Nucleus accumbens (tissue), 56 donors: ENCODE measurements around the gene IKZF2.

ENCODE experiments used
- DNase-seq, 56 donors: peaks; one replicate each; lab custom pipeline; 2025; lab: John Stamatoyannopoulos, UW

The IKZF2 gene

DNA sequence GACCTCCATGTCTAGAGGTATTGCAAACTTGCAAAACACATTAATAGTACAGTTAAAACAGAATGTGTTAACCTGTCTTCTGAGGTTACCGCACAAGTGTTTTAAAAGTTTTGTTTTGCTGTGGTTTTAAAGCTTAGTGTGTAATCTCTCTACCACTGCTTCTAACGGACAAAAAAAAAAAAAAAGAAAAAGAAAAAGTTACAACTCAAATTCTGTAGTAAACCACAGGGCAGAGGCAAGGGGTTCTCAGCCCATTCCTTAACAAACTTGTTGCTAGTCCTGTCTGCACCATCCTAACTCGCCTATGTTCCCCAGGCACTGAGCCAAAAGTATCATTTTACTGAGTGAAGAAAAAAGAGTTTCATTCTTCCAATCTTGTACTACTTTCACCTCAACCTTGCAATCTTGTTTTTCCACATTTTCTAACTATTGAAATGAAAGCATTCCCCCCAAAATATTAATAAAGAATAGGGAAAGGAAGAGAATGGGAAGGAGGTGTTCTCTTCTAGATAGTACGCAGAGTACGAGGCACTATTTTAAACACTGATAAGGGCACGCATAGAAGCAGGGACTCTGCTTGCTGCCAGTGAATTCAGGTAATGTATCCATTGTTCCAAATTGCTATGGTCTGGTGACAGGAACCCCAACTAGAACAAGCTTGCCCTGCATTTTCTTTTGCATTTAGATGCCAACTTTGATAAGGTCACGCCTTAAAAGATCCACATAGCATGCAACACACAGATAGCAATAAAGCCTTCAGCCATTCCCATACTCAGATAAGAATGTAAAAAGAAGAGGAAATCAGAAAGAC lies 47.1 kb downstream of the IKZF2 start:
- no peak for DNase-seq

DNA sequence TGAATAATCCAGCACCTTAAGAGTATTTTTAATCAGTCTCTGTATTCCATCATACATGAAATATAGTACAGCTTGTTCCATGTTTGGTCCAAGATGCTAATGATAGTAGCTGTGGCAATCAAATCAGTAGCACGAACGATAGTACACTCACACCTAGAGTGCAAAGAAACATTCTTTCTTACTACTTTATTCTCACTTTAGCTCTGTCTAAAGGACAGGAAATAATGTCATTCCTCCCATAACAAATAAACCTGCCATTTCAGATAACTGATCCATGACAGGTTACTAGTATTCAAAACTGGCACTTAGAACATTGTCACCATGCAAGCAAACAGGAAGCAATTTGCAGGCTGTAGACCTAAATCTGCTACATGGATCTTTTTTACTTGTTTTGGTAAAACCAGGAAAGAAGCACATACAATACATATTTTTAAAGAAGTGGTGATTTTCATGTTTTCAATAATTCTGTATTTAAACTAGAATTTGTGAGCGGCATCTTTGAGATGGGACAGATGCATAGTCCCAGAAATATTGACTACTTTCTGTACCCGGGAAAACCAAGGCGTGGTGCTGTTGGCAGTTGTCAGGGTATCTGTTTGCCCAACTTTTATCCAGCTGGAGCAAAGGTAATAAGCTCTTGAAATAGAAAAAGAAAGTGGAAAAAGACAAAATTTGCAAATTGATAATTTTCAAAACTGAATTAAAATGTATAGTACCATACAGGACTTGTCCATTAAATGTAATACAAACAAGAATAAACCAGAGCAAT lies 49.5 kb downstream of the IKZF2 start:
- no peak for DNase-seq

DNA sequence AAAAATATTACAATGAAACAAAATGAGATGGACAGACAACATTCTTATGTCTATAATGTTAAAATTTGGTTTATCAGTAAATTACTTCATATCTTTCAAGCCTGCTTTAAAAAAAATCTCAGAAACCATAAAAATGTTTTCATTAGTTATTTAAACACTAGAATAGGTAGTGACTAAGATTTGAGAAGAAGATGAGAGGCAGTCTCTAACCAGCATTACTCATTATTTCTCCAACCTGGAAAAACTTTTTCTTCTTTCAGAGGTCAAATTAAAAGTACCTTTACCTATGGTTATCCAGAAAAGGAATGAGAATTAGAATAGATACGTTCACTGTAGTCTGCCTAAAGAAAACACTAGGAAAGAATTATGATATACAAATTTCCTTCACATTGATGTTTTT lies 50.3 kb downstream of the IKZF2 start:
- DNase-seq = no peak

DNA sequence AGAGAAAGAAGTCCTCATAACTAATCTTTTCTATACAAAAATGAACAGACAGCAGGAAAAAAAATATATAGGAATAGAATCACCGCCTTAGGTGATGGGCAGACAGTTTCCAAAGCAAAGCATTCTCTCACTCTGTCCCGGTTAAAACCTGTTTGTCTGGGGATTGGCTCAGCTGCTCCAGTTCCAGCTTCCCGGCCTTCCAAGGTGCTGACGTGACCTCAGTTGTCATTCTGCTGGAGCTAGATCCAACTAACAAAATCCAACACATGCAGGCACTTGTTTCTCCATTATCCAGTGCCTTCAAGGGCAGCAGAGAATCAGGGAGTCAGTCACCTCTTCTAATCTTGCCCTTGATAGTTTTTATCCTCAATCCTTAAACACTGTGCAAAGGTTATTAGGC lies 52.8 kb downstream of the IKZF2 start:
- DNase-seq = no peak

DNA sequence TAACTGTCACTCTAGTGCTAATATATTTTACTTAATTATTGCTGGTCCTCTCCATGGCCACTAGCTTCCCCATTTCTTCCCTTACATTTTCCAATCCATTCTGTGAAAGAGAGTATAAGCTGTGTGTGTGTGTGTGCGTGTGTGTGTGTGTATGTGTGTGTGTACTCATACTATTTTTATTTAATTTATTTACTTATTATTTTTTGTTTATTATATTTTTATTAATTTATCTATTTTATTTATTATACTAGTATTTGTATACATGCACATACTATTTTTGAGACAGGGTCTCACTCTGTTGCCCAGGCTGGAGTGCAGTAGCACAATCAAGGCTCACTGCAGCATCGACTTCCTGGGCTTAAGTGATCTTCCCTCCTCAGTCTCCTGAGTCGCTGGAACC lies 59.6 kb downstream of the IKZF2 start:
- DNase-seq = no peak

DNA sequence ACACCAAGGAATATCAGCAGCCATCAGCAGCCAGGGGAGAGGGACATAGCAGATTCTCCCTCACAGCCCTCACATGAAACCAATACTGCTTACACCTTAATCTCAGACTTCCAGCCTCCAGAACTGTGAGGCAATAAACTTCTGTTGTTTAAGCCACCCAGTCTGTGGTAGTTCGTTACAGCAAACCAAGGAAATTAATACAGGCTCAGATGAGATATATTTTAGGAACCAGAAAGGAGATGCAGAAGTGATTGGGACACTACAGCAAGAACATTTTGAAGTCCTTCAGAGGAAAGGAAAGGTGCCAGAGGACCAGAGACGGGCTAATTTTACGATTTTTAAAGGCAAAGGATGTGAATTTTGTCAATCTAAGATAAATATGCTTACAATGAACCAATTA lies 60.6 kb downstream of the IKZF2 start:
- no peak for DNase-seq

DNA sequence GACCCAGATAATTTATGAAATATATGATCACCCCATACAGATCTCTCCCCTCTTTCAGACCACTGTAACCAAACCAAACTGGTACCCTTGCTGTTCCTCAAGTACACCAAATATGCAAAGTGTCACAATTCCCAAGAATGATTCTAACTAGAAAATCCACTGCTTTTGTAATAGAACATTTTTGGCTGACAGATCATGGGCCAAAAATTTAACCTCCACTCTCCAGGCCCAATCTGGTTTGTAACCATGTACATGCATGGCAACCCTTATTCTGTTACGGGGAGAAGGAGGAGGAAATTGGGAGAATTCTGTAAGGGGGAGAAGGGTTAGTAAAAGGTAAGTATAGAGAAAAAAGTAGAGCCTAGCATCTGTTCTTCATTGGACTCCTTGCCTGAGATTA lies 62.0 kb downstream of the IKZF2 start:
- no peak for DNase-seq

DNA sequence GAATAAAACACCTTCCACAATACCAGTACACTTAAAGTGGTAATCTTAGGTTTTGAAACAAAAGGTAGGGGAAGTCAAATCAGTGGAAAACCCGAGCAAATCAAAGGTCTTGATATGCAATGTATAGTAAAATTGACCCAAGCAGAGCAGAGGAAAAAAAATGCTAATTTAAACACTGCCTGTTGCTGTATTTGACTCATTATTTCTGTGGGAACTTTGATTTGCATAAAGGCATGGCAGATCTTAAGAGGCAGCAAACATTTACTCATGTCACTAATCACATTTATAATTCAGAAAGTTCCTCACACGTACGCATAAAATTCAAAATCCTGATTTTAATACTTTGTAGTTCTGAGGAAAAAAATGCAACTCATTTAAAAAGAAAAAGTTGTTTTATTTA lies 64.4 kb downstream of the IKZF2 start:
- DNase-seq = no peak

DNA sequence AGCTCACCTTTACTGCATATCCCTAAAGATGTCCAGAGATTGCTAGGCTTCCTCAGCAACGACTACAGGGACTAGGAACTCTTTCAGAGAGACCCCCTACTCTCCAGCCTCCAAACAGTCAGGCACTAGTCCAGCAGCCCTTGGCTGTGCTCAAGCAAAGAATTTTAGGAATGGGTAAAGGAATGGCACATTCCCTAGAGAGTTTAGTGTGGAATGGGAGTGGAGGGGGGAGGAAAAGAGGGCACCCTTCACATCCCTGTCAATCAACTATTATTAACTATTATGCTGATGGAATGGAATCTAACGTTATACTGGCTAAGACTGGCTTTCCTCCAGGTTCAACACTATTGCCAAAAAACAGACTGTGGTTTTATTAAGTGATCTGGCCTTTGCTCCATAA lies 64.8 kb downstream of the IKZF2 start:
- DNase-seq = no peak

DNA sequence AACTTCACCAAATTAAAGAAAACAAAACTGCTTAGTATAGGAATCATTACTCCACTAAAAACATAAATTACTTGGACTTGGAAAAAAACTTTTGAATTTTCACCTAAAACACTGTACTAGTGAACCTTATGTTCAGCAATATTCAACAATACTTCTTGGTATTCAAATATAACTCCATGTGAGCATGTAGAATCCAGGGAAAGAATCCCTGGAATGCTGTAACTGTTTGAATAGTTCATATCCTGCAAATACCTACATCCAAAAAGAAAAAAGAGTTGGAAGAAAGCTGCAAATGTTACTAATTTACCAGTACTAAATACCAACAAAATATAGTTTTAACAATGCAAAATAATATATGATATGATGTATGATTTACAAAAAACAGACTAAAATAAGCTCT lies 65.4 kb downstream of the IKZF2 start:
- DNase-seq = no peak

DNA sequence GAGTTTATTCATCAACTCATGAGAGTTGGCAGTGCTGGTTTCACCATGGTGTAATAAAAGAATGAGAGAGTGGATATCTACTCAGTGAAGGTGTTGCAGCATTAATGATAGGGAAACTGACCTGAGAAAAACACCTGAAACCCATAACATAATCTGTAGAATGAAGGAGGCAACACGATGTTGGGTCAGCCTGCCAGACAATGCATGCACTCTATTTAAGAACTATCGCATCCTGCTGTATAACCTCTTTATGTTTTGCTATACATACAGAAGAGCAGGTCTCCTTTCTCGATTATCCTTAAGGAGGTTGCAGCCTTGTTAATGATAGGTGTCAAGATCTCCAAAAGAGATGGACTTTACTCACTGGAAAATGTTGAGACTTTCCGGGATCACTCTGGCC lies 65.9 kb downstream of the IKZF2 start:
- DNase-seq = no peak

DNA sequence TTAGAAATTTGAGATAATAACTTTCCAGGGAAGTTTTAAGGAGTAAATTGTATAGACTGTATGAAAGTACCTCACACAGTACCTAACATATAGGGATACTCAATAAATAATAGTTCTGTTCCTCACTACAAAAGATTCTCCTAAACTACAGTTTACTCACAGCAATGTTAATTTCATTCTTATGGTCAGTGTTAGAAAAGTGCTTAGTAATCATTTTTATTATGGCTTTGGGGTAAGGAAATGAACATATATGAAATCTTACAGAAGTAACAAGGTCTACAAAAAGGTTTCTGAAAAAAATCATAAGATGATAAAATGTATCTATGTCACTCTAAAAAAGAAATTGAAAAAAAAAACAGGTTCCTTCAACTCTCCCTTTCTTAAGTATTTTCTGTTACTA lies 67.2 kb downstream of the IKZF2 start:
- no peak for DNase-seq

DNA sequence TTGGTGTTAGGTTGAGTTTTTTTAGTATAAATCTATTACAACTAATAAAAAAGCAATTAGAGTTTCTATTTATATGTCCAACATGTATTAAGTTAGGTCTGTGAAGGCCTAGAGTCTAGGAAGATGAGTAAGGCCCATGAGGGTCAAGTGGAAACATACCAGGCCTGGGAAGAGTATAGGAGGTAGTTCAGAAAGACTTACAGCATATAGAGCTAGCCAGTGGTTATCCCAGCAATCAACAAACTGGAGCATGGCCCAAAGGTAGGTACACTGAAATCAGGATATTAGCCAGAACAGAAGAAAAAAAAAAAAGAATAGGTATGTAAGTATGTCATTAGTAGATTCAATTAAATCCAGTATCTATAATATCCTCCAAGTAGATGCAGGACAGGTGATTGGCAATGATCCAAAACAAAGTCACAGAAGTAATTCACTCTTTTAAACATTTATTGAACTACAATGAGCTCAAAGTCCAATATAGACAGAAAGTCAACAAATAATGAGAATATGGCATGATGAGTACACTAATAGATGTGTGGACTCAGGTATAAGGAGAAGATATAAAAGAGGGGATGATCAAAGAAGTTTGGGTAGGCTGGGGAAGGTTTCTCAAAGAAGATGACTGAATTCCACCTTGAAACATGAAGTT lies 70.3 kb downstream of the IKZF2 start:
- DNase-seq = no peak

DNA sequence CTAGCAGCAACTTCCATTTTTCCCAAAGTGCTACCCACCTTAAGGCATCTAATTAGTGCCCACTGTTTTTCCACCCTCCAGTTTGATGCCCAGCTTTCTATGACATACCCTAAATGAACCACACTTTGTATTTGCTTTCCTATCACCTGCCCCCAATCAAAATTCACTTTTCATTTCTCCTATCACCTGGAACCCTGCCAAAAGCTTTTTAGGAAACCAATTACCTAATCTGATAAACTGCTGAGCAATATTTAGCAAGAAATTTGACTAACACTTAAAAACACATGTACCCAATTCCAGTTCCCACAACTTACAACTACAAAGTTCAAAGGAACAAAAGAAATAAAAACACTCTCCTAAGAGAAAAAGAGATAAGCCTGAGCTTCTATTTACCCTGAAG lies 71.7 kb downstream of the IKZF2 start:
- DNase-seq = no peak

DNA sequence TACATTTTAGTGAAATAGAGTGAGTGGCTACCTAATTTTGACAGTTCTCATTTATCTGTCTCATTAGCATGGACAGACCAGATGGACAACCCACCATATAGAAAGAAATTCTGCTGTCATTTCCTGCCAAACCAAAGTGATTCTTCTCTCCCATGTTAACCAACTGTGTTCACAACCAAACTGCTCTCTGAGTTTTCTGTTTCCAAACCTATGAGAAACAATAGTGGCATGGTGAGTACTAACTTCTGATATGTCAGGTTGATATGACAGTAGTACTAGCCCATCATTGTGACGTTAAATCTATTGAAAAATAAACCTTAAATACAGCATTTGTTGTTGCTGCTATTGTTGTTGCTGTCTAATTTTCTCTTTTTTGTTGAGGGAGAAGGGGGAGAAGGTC lies 72.7 kb downstream of the IKZF2 start:
- DNase-seq = no peak

DNA sequence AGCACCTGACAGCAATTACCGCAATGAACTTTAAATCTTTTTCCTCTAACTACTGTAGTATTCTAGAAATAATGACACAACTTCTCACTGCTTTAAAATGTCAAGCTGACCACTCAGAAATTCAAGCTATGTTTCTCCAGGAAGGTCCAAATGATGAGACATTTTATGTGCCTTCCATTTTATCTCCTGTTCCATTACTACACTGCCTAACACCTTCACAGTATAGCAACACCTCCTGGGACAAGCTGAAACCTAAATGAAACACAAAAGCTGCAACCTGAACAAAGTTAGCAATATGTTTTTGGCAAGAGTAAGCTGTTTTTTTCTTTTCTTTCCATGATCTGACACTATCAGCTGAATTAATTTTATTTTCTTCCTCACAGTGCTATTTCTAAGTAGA lies 81.9 kb downstream of the IKZF2 start:
- DNase-seq = no peak

DNA sequence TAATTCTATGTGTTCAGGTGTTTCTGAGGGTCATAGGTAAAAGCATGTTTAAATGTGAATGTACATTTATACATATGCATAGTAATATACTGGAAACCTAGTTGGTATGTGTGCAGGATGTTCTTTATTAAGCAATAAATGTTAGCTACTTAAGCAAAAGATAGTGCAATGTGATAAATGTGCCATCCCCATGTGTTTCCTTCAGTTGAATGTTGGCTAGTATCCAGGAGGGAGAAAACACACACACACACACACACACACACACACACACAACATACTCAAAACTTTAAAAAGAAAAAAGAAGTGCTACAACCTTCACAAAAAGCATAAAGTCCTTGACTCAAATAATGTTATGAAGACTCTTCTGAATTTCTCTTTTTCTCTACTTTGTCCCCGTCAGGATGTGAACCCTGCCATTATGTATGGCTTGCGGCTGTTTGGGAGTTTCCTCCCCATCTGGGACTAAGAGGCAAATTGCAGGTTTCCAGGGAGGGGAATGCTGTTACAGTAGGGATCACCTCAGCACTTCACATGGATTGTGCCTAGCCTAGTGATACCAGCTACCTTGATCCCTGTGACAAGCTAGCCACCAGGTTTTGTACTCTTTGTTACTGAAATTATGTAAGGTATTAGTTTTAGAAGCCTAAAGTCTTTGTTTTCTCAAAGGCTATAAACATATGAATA lies 82.6 kb downstream of the IKZF2 start:
- DNase-seq = no peak

DNA sequence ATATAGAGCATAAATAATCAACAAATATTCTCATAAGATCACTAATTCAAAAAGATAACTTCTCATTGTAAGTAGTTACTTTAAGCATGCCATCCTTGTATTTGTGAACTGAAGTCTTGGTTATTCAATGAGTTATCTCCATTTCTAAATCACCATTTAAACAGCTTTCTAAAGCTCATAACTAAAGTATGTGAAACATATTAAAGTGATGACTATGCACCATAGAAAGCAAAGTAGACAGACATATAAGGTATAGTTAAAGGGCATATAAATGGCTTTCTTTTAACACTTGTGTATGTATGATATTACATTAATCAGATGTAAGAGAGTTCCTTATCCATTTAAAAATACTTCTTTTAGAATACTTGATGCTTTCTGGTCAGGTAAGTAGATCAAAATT lies 83.5 kb downstream of the IKZF2 start:
- no peak for DNase-seq

DNA sequence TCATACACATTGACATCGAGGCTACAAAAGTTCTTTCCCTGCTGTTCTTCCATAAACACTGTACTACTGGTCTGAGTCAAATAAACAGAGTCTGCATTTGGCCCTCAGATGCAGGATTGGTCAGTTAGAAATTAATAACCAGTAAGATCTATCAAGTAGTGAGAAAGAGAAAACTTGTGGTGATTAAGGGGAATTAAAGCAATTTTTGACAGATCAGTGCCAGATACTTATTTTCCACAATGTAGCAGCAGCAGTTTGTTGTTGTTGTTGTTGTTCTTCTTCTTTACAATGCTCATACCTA lies 85.0 kb downstream of the IKZF2 start:
- DNase-seq = no peak

DNA sequence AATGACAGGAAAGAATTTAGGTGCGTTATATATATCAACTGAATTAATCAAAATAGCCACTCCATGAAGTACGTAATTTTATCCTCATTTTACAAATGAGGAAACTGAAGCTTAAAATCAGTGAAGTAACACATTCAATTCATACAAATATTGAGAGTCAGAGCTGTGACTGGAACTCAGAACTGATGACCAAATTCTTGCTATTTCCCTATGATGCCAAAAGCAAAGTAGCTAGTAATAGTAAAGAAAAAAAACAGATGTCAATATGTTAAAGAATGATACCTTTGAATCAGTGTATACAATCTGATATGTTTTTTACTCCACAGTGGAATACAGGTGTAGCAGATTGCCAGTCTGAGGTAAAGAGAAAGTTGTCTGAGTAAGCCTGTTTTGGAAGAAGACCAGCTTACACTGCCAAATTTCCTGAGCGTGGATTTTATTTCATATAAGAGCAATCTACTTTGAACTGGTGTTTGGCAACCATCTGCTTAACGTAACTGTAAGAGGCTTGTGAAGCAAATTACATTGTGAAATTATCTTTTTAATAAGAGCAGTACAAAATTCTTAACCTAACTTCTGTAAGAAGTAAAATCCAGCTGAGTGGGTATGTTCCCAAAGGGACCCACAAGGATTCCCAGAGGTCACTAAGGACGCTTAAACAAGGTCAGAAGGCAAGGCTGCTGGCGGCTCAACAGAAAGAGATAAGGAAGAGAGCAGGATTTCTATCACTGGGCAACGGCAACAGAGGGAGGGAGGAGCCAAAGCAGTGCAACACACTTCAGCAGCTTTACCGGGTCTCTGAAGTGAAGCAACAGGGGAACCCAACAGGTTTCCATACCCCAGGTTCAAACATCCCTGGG lies 85.6 kb downstream of the IKZF2 start:
- DNase-seq = no peak
